Esophagus squamous epithelium (tissue), 4 donors: ENCODE measurements around the gene ATP5PF.

ENCODE experiments used
- CTCF ChIP-seq, 6 experiments: fragments of 450-650 bp in 4 of 6; fragments of 200-600 bp in 2 of 6; sonication (generic) in 2 of 6; IDR thresholded peaks; one replicate each; pipeline ENCODE4 v1.5.1; 2016 to 2019; ENCODE audit warnings: antibody characterized with exemption in 6 of 6, mild to moderate bottlenecking in 4 of 6, moderate library complexity in 4 of 6
- POLR2A ChIP-seq, 4 donors: fragments of 450-650 bp; IDR thresholded peaks; one replicate each; pipeline ENCODE4 v1.6.1; 2017; ENCODE audit warnings: antibody characterized with exemption in 4 of 4, mild to moderate bottlenecking in 4 of 4, moderate library complexity in 3 of 4

GRCh38 chr21:25682382-25682781, 52.3 kb downstream of the ATP5PF start:
- TF ChIP-seq CTCF (IDR thresholded peaks at IDR 0.05): no peak
- TF ChIP-seq POLR2A (IDR thresholded peaks at IDR 0.05): no peak
